ENCODE measurements around the gene PPM1D. TPM values are rescaled to one million over a fixed set of nuclear protein-coding genes. Genes with fewer than 3 reads are reported as not detected.

The PPM1D gene
- total RNA-seq, 1 experiment from 2014 or later: 19.0 TPM

GRCh38 chr17:60579090-60579489 lies 20.9 kb upstream of the PPM1D start:
- Histone ChIP-seq H3K18ac (ENCODE audit: insufficient read length, low read depth, low read length) (no peak overlapping the region), H2BK5ac (ENCODE audit: insufficient read length, low read length) (no peak overlapping the region), H3K23ac (ENCODE audit: insufficient read length, low read depth, low read length) (no peak overlapping the region), H3K4ac (ENCODE audit: low read depth, low read length) (no peak overlapping the region), H3K4me2 (ENCODE audit: insufficient read depth, insufficient read length, low read length) (no peak overlapping the region), H3K56ac (ENCODE audit: insufficient read length, low read depth, low read length) (no peak overlapping the region), H4K8ac (replicated peaks; ENCODE audit: insufficient read length, low read depth, low read length) (no peak overlapping the region), H3K27me3 (ENCODE audit: insufficient read depth, low read length) (no peaks in the 10 kb centered on the region), H2AFZ (ENCODE audit: low read length) (no peak overlapping the region), H4K5ac (ENCODE audit: insufficient read length, low read depth, low read length) (no peak overlapping the region), H3K79me2 (ENCODE audit: insufficient read depth, low read length) (no peaks in the 10 kb centered on the region), H4K91ac (ENCODE audit: insufficient read length, low read depth, low read length) (no peak overlapping the region), H2BK20ac (ENCODE audit: low read depth, low read length, poor library complexity, severe bottlenecking) (no peak overlapping the region), H3K79me1 (ENCODE audit: insufficient read depth, low read depth, low read length, poor library complexity, severe bottlenecking) (no peaks in the 10 kb centered on the region), H2AK5ac (ENCODE audit: insufficient read length, low read length) (no peak overlapping the region), H3K9ac (ENCODE audit: extremely low read depth, insufficient read length, low read length) (no peak overlapping the region), H4K20me1 (ENCODE audit: control insufficient read depth, insufficient read depth, insufficient read length) (no peaks in the 10 kb centered on the region), H3K14ac (ENCODE audit: insufficient read depth, low read length) (no peak overlapping the region), H3K27ac (ENCODE audit: insufficient read length, low read depth, low read length) (no peak overlapping the region), H3K4me1 (ENCODE audit: insufficient read depth, low read length) (no peaks in the 10 kb centered on the region), H2BK12ac (ENCODE audit: insufficient read length, low read depth, low read length) (no peak overlapping the region), H3K9me3 (ENCODE audit: control insufficient read depth, low read depth, low read length) (no peaks in the 10 kb centered on the region), H3K23me2 (ENCODE audit: insufficient read length, low read depth, low read length, poor library complexity, severe bottlenecking) (no peaks in the 10 kb centered on the region), H2BK120ac (ENCODE audit: low read depth, low read length, poor library complexity, severe bottlenecking) (no peak overlapping the region), H3T11ph (ENCODE audit: low read length) (no peak overlapping the region), H2BK15ac (ENCODE audit: low read depth, low read length) (no peak overlapping the region)
- Mint-ChIP-seq H3K36me3 (ENCODE audit: insufficient read depth in 1 of 3, low read depth in 3 of 3) (peaks cover 0 to 8% (median 0%) of the 10 kb centered on the region in 3 experiments; a peak in 2 of 7 replicates), H3K27me3 (ENCODE audit: low read depth) (no peaks in the 10 kb centered on the region), H3K9me3 (peaks cover 2 to 8% of the 10 kb centered on the region in 2 experiments; a peak in 2 of 5 replicates), H3K4me1 (peaks cover 19 to 21% of the 10 kb centered on the region in 2 experiments), H3K4me3 (no peak overlapping the region), H3K27ac (no peak overlapping the region)
- TF ChIP-seq, protein P1, sequence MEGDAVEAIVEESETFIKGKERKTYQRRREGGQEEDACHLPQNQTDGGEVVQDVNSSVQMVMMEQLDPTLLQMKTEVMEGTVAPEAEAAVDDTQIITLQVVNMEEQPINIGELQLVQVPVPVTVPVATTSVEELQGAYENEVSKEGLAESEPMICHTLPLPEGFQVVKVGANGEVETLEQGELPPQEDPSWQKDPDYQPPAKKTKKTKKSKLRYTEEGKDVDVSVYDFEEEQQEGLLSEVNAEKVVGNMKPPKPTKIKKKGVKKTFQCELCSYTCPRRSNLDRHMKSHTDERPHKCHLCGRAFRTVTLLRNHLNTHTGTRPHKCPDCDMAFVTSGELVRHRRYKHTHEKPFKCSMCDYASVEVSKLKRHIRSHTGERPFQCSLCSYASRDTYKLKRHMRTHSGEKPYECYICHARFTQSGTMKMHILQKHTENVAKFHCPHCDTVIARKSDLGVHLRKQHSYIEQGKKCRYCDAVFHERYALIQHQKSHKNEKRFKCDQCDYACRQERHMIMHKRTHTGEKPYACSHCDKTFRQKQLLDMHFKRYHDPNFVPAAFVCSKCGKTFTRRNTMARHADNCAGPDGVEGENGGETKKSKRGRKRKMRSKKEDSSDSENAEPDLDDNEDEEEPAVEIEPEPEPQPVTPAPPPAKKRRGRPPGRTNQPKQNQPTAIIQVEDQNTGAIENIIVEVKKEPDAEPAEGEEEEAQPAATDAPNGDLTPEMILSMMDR (conservative IDR thresholded peaks at IDR 0.05): no peak
- no peak for DNase-seq
- no CpG with 5 or more reads among the region's 2 CpGs for WGBS (ENCODE audit: extremely low coverage, insufficient read length, low lambda C conversion rate)
